ENCODE results near the gene SH3RF3. TPM values are rescaled to one million over a fixed set of nuclear protein-coding genes. Genes with fewer than 3 reads are reported as not detected.

Gene SH3RF3
- total RNA-seq, 1 donor from 2014 or later, result 0.22 TPM

DNA sequence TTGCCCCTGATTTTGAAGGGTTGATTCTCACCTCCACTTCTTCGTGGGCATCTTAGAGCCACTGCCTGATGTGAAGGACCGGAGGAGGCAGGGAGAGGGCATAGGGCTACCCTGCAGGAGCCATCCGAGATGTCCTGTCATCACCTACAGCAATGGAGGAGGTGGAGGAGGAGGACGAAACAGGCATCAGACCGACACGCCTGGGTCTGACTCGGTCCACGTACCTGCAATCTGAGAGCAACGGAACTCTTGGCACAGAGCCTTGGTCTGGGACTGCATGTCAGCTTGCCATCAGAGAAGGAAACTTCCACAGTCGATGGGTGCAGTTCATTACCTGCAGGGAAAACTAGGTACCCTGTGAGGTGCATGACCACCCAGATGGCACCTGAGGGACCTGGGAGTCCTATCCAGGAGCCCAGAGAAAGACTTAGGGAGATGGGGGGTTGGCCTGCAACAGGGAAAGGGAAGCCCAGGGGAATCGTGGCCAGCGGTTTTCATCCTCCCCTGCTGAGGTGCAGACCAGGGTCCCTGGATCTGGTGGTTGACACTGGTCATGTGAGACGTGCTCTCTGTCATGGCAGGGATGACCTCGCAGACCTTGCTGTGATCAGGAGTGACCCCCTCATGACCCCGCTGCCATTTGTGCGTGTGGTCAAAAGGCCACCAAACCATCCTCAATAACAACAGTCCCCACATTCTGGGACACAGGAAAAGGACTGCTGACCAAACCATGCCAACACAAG lies 293.9 kb downstream of the SH3RF3 start:
- intact Hi-C loops (cut with micrococcal nuclease), result no loop called here

DNA sequence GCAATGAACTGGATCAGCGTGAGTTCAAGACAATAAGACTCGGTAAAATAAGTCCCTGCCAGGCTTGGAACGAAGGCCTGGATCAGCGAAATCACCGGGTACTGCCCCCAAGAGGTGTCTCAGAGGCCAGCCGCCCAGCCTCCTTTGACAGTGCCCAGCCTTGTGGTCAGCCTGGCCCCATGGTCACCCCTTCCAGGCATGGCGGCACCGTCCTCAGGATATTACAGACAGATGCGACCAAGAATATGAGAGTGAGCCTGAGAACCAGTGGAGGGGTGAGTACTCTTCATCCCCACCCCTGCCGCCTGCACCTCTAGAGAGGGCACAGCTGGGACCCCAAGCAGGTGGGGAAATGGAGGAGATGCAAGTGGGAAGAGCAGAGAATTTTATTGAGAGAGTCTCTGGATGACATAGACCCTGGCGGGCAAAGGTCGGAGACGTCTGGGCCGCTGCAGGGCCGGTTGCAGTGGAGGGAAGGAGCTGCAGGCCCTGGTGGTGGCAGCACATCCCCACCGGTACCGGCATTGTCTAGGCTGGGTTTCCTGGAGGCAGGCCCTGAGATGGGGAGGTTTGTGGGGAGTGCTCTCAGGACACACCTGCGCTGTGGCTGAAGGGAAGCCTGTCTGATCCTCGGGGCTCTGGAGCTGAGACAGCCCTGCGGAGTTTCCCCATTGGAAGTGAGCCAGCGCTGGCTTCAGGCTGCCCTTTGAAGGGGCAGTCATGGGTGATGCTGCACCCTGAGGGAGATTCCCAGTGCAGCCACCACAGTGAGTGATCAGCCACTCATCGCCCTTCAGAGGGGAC lies 294.8 kb downstream of the SH3RF3 start:
- intact Hi-C loops (cut with micrococcal nuclease), result no loop called here

GRCh38 chr2:109425411-109425810 lies 296.4 kb downstream of the SH3RF3 start:
- intact Hi-C loops (cut with micrococcal nuclease), result no loop called here

- intact Hi-C loops (cut with micrococcal nuclease), result no loop called here
Measured at GRCh38 chr2:109427661-109428091, 298.7 kb downstream of the SH3RF3 start.

DNA sequence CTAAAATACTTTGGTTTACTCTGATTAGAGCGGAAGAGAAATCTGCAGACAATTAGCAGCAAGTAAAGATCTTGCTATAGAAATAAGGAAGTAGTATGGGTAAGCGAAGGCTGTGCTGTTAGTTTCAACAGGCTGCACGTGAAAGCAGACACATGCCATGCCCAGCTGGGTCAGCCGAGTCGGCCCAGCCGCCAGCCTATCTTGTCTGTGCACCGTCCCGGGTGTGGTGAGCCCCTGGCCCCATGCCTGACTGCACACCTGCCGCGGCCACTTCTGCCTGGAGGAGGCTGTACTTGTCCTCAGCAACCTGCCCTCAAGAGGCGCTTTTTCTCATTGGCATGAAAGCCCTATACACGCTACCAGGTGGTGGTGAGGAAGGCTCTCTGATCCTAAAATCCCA lies 299.3 kb downstream of the SH3RF3 start:
- intact Hi-C loops (cut with micrococcal nuclease), result no loop called here

DNA sequence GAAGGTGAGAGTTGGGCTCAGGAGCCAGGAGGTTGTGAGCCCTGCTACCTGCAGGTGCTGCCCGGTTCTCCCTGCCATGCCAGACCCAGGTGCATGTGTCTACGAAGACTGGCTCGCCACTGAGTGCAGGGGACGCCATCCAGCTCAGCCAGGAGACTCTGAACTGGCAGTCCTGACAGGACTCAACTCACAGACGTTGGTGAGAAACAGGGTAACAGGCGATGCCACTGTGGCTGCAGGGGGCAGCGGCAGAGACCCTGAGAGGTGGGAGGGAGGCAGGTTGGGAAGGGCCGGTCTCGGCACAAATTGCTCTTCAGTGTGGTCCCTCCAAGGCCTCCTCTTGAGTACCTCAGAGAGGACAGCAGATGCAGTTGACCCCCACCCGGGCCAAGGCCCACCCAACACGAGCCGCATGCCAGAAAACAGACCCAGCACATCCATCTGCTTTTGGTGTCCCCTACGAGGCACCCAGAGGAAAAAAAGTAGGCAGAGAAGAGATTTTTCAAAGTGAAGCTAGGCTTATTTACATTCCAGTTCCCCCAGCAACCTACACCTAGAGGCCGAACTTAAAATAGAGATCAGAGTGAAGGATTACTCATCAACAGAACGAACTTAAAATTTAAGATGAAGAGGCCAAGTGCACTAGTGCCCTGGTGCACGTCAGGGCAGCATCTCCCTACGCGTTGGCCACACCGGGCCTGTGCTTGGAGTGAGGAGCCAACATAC lies 300.0 kb downstream of the SH3RF3 start:
- intact Hi-C loops (cut with micrococcal nuclease), result no loop called here

DNA sequence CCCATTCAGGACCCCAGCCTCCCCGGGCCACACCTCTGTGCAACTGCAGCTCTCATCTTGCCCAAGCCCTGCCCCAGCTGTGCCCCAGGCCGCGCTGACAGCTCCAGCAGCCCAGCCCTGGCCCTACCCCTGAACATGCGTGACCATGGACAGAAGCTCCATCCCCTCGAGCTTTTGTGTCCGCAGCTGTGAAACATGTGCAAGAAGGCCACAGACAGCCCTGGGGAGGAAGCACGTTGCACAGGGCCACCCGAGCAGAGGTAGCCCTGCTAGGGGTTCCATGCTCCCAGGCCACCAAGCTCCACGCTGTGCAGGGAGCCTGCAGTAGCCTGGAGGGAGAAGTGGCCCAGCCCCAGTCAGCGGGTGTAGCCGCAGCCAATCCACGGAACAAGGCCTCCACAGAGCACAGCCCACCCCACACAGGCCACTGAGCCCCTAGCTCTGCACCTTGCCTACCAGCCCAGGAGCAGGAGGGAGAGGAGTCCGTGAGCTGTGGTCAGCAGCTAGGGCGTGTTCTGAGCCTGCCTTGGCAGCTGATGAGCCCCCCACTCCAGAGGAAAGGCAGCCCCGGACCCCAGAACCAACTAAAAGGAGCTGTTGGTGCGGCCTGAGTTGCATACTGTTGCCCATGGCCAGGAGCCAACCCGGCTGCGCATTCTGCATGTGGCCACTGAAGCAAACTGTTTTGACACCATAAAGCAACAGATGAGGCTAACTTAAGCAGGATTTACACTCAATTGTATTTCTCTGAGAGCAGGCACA lies 300.7 kb downstream of the SH3RF3 start:
- intact Hi-C loops (cut with micrococcal nuclease), result no loop called here

GRCh38 chr2:109430329-109430636 lies 301.3 kb downstream of the SH3RF3 start:
- intact Hi-C loops (cut with micrococcal nuclease), result no loop called here

- intact Hi-C loops (cut with micrococcal nuclease), result no loop called here
Measured at GRCh38 chr2:109432421-109432820, 303.4 kb downstream of the SH3RF3 start.

DNA sequence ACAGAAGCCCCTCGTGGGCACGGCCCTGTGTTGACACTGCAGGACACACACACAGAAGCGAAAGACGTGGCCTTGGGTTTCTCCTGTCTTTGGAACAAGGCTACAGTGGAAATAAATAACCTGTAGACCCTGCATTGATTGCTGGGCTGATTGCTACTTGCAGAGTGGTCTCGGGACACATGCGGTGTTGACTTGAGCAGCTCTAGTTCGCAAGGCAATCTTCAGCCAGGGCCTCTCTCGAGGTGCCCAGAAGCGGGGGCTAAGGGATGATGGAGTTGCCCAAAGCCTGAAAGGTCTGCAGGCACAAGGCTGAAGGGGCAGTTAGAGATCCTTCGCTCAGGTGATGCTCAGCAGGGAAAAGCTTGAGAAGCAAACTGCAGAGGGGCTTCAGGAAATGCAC lies 304.5 kb downstream of the SH3RF3 start:
- intact Hi-C loops (cut with micrococcal nuclease), result no loop called here

DNA sequence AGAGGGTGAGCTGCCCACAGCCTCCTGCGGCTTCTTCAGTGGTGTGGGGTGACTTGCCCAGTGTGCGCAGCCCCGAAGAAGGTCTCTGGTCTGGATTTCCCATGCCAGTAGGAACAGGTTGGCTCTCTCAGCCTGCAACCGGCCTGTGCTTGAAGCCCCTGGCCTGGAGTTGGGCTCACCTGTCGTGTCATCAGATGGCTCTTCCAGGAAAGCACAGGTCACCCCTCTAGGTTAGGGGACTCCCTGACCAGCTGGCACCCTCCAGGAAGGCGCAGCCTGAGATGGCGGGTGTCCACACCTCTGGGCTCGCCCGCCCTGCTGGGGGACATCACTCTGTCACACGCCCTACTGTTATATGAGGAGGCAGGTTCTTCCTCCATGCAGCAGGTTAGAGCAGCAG lies 304.9 kb downstream of the SH3RF3 start:
- intact Hi-C loops (cut with micrococcal nuclease), result no loop called here

GRCh38 chr2:109434351-109434750 lies 305.3 kb downstream of the SH3RF3 start:
- intact Hi-C loops (cut with micrococcal nuclease), result no loop called here

DNA sequence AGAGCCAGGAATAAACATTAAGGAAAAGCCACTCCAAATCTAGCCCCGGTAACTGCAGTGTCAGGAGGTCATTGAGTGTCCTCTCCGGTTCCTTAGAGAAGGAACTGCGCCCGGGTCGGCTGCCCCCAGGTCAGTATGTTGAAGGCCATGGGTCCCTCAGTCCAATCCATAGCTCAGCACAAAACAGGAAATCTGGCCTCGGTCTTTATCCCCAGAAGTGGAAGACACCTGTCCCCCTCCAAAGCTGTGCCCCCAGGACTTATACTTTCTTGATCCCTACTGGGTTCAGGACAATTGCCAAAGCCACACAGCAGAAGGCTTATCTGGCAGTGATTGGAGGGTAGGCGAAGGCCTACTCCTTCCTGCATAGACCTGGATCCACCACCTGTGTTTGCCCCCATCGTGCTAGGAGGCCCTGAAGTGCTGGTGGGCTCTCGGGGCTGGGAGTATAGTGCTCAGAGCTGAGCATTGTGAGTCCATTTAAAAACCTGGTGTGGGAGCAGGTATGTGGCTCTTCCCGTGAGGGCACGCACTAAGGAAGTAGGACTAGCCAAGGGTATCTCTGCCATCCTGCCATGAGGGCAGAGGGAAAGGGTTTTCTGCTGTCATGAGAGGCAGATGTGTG lies 306.2 kb downstream of the SH3RF3 start:
- intact Hi-C loops (cut with micrococcal nuclease), result no loop called here

GRCh38 chr2:109435901-109436598 lies 307.0 kb downstream of the SH3RF3 start:
- intact Hi-C loops (cut with micrococcal nuclease), result no loop called here

GRCh38 chr2:109436610-109437225 lies 307.7 kb downstream of the SH3RF3 start:
- intact Hi-C loops (cut with micrococcal nuclease), result no loop called here

DNA sequence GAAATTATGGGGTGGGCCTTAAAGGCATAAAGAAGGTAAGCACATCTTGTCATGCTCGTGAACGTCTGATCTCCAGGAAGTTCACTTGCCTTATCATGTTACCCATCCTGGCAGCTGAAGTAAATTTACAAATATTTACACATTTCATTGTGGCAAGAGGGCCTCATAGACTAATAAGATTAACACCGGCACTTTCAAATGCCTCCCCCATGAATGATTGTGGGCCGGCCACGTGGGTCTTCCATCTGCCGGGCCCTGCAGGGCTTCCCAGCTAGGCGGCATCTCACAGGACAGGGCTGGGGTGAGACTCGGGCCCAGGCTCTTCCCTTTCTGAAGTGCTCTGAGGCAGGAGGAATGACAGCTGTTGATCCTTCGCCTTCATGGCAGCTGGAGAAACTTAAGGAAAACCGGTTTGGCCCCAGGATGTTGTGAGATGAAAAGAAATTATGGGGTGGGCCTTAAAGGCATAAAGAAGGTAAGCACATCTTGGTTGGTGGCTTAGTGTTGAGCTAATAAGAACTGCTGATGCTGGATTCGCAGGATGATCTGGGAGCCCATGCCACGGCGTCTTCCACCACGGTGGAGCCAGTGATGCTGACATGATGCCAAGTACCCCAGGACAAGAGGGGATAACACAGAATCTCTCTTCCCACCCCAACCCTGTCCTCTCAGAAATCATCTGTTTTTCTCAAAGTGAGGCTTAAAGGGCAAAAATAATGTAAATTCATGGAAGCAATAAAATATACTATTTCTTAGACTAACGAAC lies 308.5 kb downstream of the SH3RF3 start:
- intact Hi-C loops (cut with micrococcal nuclease), result no loop called here

- intact Hi-C loops (cut with micrococcal nuclease), result no loop called here
Measured at GRCh38 chr2:109438146-109438545, 309.1 kb downstream of the SH3RF3 start.

DNA sequence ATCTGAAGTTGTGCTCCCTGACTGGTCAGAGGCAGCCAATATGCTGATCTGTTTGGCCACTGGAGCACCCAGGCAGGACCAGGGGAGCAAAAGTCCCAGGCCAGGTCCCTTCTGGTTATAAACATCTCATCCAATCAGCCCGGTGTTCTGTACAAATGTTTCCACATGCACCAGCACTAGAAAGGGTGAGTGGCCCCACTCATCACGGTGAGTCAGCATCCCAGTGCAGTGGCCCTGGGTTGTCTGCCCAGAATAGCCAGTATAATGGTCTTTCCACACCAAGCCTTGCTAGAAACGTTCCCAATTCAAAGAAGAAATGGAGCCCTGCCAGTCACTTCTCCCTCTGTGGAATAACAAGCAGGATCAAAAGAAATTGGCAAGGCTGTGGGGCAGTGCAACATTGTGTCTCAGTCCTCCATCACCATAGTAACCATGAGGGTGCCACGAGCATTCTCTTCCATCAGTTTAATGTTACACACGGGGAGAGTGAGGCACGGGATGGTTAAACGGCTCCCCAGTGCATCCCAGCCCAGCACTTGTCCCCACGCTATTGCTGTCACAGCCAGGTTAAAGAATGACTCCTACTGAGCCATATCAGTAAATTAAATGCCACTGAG lies 309.9 kb downstream of the SH3RF3 start:
- intact Hi-C loops (cut with micrococcal nuclease), result no loop called here

GRCh38 chr2:109439390-109439786 lies 310.4 kb downstream of the SH3RF3 start:
- intact Hi-C loops (cut with micrococcal nuclease), result no loop called here
